RWPE2 (cell line): ENCODE results near the gene PHF3.

Experiments
- ATAC-seq: fragments of 200-7000 bp; cut with Tn5 transposase; 3 replicates; pipeline ENCODE4 v1.9.1; 2021; ENCODE audit warnings: low read depth
- DNase-seq: peaks from one replicate; pipeline ENCODE4 v3.0.0-alpha.2; 2020; ENCODE audit warnings: low spot score
- H3K27ac ChIP-seq: fragments of 450-650 bp; 2 replicates; pipeline ENCODE4 v1.5.1; 2017; ENCODE audit warnings: mild to moderate bottlenecking; ENCODE audit not compliant: poor library complexity, severe bottlenecking
- H3K27me3 ChIP-seq: fragments of 250-450 bp; sonication (Bioruptor Pico); 2 replicates; pipeline ENCODE4 v1.5.1; 2021; ENCODE audit warnings: mild to moderate bottlenecking, moderate library complexity; ENCODE audit not compliant: insufficient read depth, poor library complexity, severe bottlenecking
- H3K36me3 ChIP-seq: fragments of 250-450 bp; sonication (Bioruptor Pico); 2 replicates; pipeline ENCODE4 v1.5.1; 2020; ENCODE audit warnings: low read depth, mild to moderate bottlenecking, moderate library complexity
- H3K4me1 ChIP-seq: fragments of 250-450 bp; sonication (Bioruptor Pico); 2 replicates; pipeline ENCODE4 v1.5.1; 2021; ENCODE audit warnings: mild to moderate bottlenecking, moderate library complexity; ENCODE audit not compliant: insufficient read depth, poor library complexity, severe bottlenecking
- H3K4me3 ChIP-seq: fragments of 250-450 bp; sonication (Bioruptor Pico); 2 replicates; pipeline ENCODE4 v1.5.1; 2021; ENCODE audit warnings: mild to moderate bottlenecking, moderate library complexity; ENCODE audit not compliant: severe bottlenecking
- H3K9me3 ChIP-seq: fragments of 250-450 bp; sonication (Bioruptor Pico); 2 replicates; pipeline ENCODE4 v1.5.1; 2021; ENCODE audit warnings: mild to moderate bottlenecking, moderate library complexity; ENCODE audit not compliant: severe bottlenecking
- TF ChIP-seq, protein P1 (sequence below): fragments of 450-650 bp; IDR thresholded peaks from one replicate; pipeline ENCODE4 v1.5.1; 2017; ENCODE audit warnings: mild to moderate bottlenecking, moderate library complexity; ENCODE audit not compliant: poor library complexity, severe bottlenecking

PHF3 gene

GRCh38 chr6:63672582-63673129 is 37.1 kb downstream of the PHF3 start:
- H3K4me3 ChIP-seq, result no peak overlapping the region
- H3K27ac ChIP-seq, result no peak overlapping the region
- no peaks in the 10 kb centered on the region for H3K4me1 ChIP-seq
- DNase-seq, result no peak
- TF ChIP-seq, protein P1, sequence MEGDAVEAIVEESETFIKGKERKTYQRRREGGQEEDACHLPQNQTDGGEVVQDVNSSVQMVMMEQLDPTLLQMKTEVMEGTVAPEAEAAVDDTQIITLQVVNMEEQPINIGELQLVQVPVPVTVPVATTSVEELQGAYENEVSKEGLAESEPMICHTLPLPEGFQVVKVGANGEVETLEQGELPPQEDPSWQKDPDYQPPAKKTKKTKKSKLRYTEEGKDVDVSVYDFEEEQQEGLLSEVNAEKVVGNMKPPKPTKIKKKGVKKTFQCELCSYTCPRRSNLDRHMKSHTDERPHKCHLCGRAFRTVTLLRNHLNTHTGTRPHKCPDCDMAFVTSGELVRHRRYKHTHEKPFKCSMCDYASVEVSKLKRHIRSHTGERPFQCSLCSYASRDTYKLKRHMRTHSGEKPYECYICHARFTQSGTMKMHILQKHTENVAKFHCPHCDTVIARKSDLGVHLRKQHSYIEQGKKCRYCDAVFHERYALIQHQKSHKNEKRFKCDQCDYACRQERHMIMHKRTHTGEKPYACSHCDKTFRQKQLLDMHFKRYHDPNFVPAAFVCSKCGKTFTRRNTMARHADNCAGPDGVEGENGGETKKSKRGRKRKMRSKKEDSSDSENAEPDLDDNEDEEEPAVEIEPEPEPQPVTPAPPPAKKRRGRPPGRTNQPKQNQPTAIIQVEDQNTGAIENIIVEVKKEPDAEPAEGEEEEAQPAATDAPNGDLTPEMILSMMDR, result no peak
- H3K9me3 ChIP-seq, result no peaks in the 10 kb centered on the region
- ATAC-seq, result no peak
- H3K36me3 ChIP-seq, result peaks cover 9% of the 10 kb centered on the region
- no peaks in the 10 kb centered on the region for H3K27me3 ChIP-seq

DNA sequence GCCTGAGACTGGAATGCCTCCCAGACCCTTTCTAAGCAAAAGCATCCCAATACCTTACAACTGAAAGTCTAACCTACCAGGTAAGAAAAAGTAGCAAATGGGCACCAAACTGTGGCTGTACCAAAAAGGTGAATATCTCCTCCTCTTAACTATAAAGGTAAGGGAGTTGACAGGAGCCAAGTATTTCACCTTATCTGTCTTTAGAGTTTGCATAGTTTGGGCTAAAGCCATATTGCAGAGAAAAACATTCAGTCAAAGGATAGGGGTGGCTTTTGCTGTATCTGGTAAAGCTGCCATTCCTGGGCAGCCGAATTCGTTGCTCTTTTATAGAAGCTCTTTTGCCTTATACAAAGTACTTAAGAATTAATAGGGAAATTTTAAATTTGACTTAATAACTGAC is 38.1 kb downstream of the PHF3 start:
- no peak overlapping the region for H3K4me3 ChIP-seq
- H3K27ac ChIP-seq, result no peak overlapping the region
- peaks cover 9% of the 10 kb centered on the region for H3K36me3 ChIP-seq
- DNase-seq (no peak), ATAC-seq (no peak)
- TF ChIP-seq, protein P1, result no peak
- H3K27me3 ChIP-seq, result no peaks in the 10 kb centered on the region
- H3K9me3 ChIP-seq, result no peaks in the 10 kb centered on the region
- no peaks in the 10 kb centered on the region for H3K4me1 ChIP-seq

DNA sequence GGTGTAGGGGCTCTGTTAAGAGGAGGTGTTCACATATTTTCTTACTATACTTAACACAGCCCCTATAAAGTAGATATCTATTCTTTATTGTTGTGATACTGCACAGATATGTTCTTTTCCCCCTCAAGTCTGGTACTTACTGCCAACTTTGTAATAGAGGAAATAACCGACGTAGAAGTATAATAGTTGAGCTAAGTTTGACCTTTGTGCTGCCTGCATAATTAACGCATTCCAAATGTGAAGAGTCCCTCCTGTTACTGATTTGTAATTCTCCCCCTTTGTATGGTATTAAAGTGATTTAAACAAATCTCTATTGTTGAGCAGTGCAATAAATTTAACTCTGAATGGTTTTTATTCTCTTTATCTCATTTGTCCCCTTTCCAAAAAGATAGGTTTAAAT is 39.0 kb downstream of the PHF3 start:
- no peaks in the 10 kb centered on the region for H3K27me3 ChIP-seq
- no peak for DNase-seq
- H3K27ac ChIP-seq, result no peak overlapping the region
- peaks cover 9% of the 10 kb centered on the region for H3K36me3 ChIP-seq
- H3K4me1 ChIP-seq, result no peaks in the 10 kb centered on the region
- H3K9me3 ChIP-seq, result no peaks in the 10 kb centered on the region
- ATAC-seq, result no peak
- TF ChIP-seq, protein P1, result no peak
- H3K4me3 ChIP-seq, result no peak overlapping the region

DNA sequence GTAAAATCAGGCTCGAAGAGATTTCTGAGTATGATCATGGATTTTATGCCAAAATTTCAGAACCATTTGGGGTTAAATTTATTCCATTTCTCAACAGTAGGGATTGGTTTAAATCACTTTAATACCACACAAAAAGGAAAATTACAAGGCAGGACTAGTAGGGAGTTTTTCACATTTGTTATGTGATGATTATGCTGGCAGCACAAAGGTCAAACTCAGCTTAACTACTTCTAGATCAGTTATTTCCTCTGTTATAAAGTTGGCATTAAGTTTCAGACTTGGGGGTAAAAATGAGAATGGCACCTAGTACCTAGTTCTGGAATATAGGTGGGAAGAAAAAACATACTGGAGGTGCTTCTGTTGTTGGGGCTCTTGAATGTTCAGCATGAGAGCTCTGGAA is 39.5 kb downstream of the PHF3 start:
- TF ChIP-seq, protein P1, result no peak
- Histone ChIP-seq H3K36me3 (peaks cover 12% of the 10 kb centered on the region), H3K9me3 (no peaks in the 10 kb centered on the region), H3K4me1 (no peaks in the 10 kb centered on the region), H3K27ac (no peak overlapping the region), H3K27me3 (no peaks in the 10 kb centered on the region), H3K4me3 (no peak overlapping the region)
- DNase-seq (no peak), ATAC-seq (no peak)

DNA sequence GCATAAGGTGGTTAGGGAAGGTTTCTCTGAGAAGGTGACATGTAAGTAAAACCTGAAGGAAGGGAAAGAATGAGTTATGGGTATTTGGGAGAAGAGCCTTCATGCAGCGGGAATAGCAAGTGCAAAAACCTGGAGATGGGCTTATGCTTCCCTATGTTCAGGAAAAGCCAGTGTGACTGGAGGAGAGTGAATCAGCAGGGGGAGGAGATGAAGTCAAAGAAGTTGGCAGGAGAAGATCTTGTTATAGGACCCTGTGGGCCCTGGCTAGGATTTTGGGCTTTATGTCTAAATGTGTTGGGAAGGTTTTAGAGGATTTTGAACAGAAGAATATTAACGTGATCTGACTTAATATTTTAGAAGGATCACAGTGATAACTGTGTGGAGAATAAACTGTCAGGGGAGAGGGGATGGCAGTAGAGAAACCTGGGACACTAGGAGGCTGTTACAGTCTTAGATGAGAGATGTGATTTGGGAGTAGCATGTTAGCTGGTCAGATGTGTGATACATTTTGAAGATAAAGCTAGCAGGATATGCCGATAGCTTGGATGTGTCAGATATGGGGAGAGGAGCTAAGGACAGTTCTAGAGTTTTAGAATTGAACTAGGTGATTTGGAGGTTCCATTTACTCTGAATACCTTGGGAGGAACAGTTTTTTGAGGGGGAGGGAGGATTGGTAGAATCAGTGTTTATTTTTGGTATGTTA is 41.0 kb downstream of the PHF3 start:
- no peak for ATAC-seq
- Histone ChIP-seq H3K4me1 (no peaks in the 10 kb centered on the region), H3K36me3 (peaks cover 7% of the 10 kb centered on the region; the same call in 1 of the 2 replicates), H3K27me3 (no peaks in the 10 kb centered on the region), H3K27ac (no peak overlapping the region), H3K4me3 (no peak overlapping the region), H3K9me3 (no peaks in the 10 kb centered on the region)
- TF ChIP-seq, protein P1, result no peak
- DNase-seq, result no peak
